ENCODE measurements around the gene BTBD8.

- TF ChIP-seq POLR2A (IDR thresholded peaks at IDR 0.05; ENCODE audit: low read depth, low read length) (no peak), POLR2AphosphoS5 (IDR thresholded peaks at IDR 0.05; ENCODE audit: low read depth, low read length) (no peak), TAF1 (IDR thresholded peaks at IDR 0.05; ENCODE audit: low read depth, low read length) (no peak)
These were observed 108.5 kb downstream of the BTBD8 start for GRCh38 chr1:92188436-92189255.
